Measurements from ENCODE around the gene CLASP1.

DNA sequence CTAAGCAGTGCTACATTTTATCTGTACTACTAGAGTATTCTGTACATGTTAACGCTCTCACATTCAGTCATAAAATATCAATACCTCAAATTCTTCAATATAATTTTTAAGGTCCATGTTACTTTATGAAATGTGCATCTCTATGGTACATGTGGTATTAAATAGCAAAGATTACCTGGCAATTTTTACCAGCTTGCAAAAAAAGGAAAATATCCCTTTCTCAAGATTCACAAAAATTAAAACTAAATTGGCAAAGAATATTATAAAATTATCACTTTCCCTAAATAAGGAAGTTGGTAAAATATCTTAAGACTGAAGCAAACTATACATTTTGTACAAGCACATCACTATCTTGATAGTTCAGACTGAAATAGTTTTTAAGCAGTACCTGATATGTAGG lies 233.5 kb downstream of the CLASP1 start:
- TF ChIP-seq, protein P1, sequence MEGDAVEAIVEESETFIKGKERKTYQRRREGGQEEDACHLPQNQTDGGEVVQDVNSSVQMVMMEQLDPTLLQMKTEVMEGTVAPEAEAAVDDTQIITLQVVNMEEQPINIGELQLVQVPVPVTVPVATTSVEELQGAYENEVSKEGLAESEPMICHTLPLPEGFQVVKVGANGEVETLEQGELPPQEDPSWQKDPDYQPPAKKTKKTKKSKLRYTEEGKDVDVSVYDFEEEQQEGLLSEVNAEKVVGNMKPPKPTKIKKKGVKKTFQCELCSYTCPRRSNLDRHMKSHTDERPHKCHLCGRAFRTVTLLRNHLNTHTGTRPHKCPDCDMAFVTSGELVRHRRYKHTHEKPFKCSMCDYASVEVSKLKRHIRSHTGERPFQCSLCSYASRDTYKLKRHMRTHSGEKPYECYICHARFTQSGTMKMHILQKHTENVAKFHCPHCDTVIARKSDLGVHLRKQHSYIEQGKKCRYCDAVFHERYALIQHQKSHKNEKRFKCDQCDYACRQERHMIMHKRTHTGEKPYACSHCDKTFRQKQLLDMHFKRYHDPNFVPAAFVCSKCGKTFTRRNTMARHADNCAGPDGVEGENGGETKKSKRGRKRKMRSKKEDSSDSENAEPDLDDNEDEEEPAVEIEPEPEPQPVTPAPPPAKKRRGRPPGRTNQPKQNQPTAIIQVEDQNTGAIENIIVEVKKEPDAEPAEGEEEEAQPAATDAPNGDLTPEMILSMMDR (IDR thresholded peaks at IDR 0.05): no peak
- no peak for TF ChIP-seq POLR2A (IDR thresholded peaks at IDR 0.05)
